HepG2 (cell line): Measurements from ENCODE around the gene ZNF273. TPM values are rescaled to one million over a fixed set of nuclear protein-coding genes. Genes with fewer than 3 reads are reported as not detected.

Experiments
- ATF1 ChIP-seq: IDR thresholded peaks from 2 replicates; pipeline ENCODE4 v1.6.1; 2016; ENCODE audit warnings: mild to moderate bottlenecking, control low read depth
- CBX2 ChIP-seq, 2 experiments: fragments of 200-600 bp in 1 of 2; sonication (generic); formaldehyde crosslinking in 1 of 2; IDR thresholded peaks; 2 replicates each; pipeline versions ENCODE4 v1.7.0 to v1.8.1; 2018 to 2022; ENCODE audit warnings: low read depth in 2 of 2, low read length in 1 of 2, mild to moderate bottlenecking in 1 of 2, missing genetic modification reagents in 1 of 2
- CEBPZ ChIP-seq: IDR thresholded peaks from 2 replicates; pipeline ENCODE4 v1.6.1; 2012; ENCODE audit warnings: low read length, improper control_type of control experiment
- CREM ChIP-seq, 2 experiments: sonication (generic) in 1 of 2; formaldehyde crosslinking in 1 of 2; IDR thresholded peaks; 2 replicates each; pipeline versions ENCODE4 v1.4.0 to v1.6.1; 2016 to 2020; ENCODE audit warnings: antibody characterized with exemption in 1 of 2, mild to moderate bottlenecking in 1 of 2, missing genetic modification reagents in 1 of 2
- CTCF ChIP-seq: sonication (generic); formaldehyde crosslinking; IDR thresholded peaks from 2 replicates; pipeline ENCODE4 v1.5.0; 2020; ENCODE audit warnings: mild to moderate bottlenecking, missing genetic modification reagents, moderate library complexity
- FIP1L1 ChIP-seq: fragments of 200-400 bp; formaldehyde crosslinking; IDR thresholded peaks from 2 replicates; pipeline ENCODE4 v1.6.1; 2018; ENCODE audit warnings: low read depth, mild to moderate bottlenecking, low read length, moderate library complexity, borderline replicate concordance; ENCODE audit not compliant: insufficient read depth
- FUBP1 ChIP-seq: sonication (generic); formaldehyde crosslinking; IDR thresholded peaks from 2 replicates; pipeline ENCODE4 v1.5.1; 2020; ENCODE audit warnings: missing genetic modification reagents, mild to moderate bottlenecking, borderline replicate concordance
- GTF3A ChIP-seq: sonication (generic); formaldehyde crosslinking; conservative IDR thresholded peaks from 2 replicates; pipeline ENCODE4 v1.4.0; 2020; ENCODE audit warnings: mild to moderate bottlenecking, missing genetic modification reagents
- HIVEP1 ChIP-seq: sonication (generic); formaldehyde crosslinking; IDR thresholded peaks from 2 replicates; pipeline ENCODE4 v1.4.0; 2020; ENCODE audit warnings: mild to moderate bottlenecking, missing genetic modification reagents
- ISX ChIP-seq: sonication (generic); formaldehyde crosslinking; conservative IDR thresholded peaks from 2 replicates; pipeline ENCODE4 v1.5.0; 2020; ENCODE audit warnings: missing genetic modification reagents
- MAFF ChIP-seq: IDR thresholded peaks from 2 replicates; pipeline ENCODE4 v1.6.1; 2011; ENCODE audit warnings: low read depth, low read length, improper control_type of control experiment
- MTA1 ChIP-seq: sonication (generic); formaldehyde crosslinking; IDR thresholded peaks from 2 replicates; pipeline ENCODE4 v1.4.0; 2020; ENCODE audit warnings: missing genetic modification reagents, mild to moderate bottlenecking, borderline replicate concordance
- POLR2A ChIP-seq, 2 experiments: IDR thresholded peaks; 2 replicates each; pipeline ENCODE4 v1.6.1; 2011; ENCODE audit warnings: low read depth in 2 of 2, low read length in 2 of 2, mild to moderate bottlenecking in 1 of 2, moderate library complexity in 1 of 2; ENCODE audit not compliant: insufficient read depth in 1 of 2
- REXO4 ChIP-seq: sonication (generic); formaldehyde crosslinking; IDR thresholded peaks from 2 replicates; pipeline ENCODE4 v1.8.0; 2022; ENCODE audit warnings: missing genetic modification reagents, mild to moderate bottlenecking, borderline replicate concordance
- SALL1 ChIP-seq: sonication (generic); formaldehyde crosslinking; IDR thresholded peaks from 2 replicates; pipeline ENCODE4 v1.8.0; 2022; ENCODE audit warnings: mild to moderate bottlenecking, missing genetic modification reagents
- TAF15 ChIP-seq: fragments of 200-400 bp; formaldehyde crosslinking; IDR thresholded peaks from one replicate; pipeline ENCODE4 v1.6.1; 2018; ENCODE audit warnings: mild to moderate bottlenecking, low read depth, low read length; ENCODE audit not compliant: poor library complexity, severe bottlenecking
- ZMAT5 ChIP-seq: sonication (generic); formaldehyde crosslinking; IDR thresholded peaks from 2 replicates; pipeline ENCODE4 v1.5.0; 2020; ENCODE audit warnings: mild to moderate bottlenecking, low read depth, missing genetic modification reagents, borderline replicate concordance
- ZNF354B ChIP-seq: sonication (generic); formaldehyde crosslinking; IDR thresholded peaks from 2 replicates; pipeline ENCODE4 v1.8.0; 2022; ENCODE audit warnings: mild to moderate bottlenecking, missing genetic modification reagents
- ZNF576 ChIP-seq: sonication (generic); formaldehyde crosslinking; IDR thresholded peaks from 2 replicates; pipeline ENCODE4 v1.4.0; 2020; ENCODE audit warnings: mild to moderate bottlenecking, missing genetic modification reagents
- ZNF615 ChIP-seq: sonication (generic); formaldehyde crosslinking; IDR thresholded peaks from 2 replicates; pipeline ENCODE4 v1.5.0; 2020; ENCODE audit warnings: mild to moderate bottlenecking, missing genetic modification reagents, borderline replicate concordance
- ZNF740 ChIP-seq: sonication (generic); formaldehyde crosslinking; IDR thresholded peaks from 2 replicates; pipeline ENCODE4 v1.4.0; 2020; ENCODE audit warnings: missing genetic modification reagents
- polyA plus RNA-seq, 8 experiments: library from polyadenylated mRNA; depleted of rRNA in 3 of 8; stranded (reverse) in 7 of 8; unstranded in 1 of 8; fragments of >200 nt; fragmentation: Illumina TruSeq in 4 of 8; extraction: Trizol in 4 of 8; gene quantifications; 2 replicates each; pipeline versions ENCODE4 v1.2.1 to v1.2.3, GENCODE V29; 2011 to 2016; ENCODE audit warnings: low read depth in 4 of 8, missing spikeins in 1 of 8, mixed read lengths in 1 of 8; ENCODE audit not compliant: insufficient read depth in 1 of 8
- total RNA-seq, 5 experiments: library from RNA; depleted of rRNA; stranded (reverse); fragments of >200 nt; fragmentation: Illumina TruSeq; extraction: Trizol; gene quantifications; 2 replicates each; pipeline ENCODE4 v1.2.3, GENCODE V29; 2016; ENCODE audit warnings: low read depth in 1 of 5

Gene ZNF273
- total and polyA plus RNA-seq, 2 of the 13 experiments (the other 11 are each of a cell fraction or from before 2014, with no cell fraction given), result 1.7 to 5.8 TPM

GRCh38 chr7:64887756-64888508 lies 15.1 kb upstream of the ZNF273 start (continued):
- TF ChIP-seq FUBP1 (CRISPR knock-in tag) (no peak), TAF15 (no peak), CREM (IDR thresholded peaks at IDR 0.05) (no peak), CREM (CRISPR knock-in tag; IDR thresholded peaks at IDR 0.05) (no peak), ZNF740 (CRISPR knock-in tag) (no peak), REXO4 (CRISPR knock-in tag) (no peak), ZNF615 (CRISPR knock-in tag) (no peak), FIP1L1 (no peak), CEBPZ (no peak), GTF3A (CRISPR knock-in tag) (no peak), ZNF354B (no peak), MTA1 (no peak), POLR2A (IDR thresholded peaks at IDR 0.05; ENCODE audit: insufficient read depth in 1 of 2, low read depth in 2 of 2, low read length in 2 of 2) (no peak), CBX2 (IDR thresholded peaks at IDR 0.05; ENCODE audit: low read depth, low read length) (no peak), CBX2 (CRISPR knock-in tag; IDR thresholded peaks at IDR 0.05; ENCODE audit: low read depth) (no peak), HIVEP1 (no peak; the same call in 1 of the 2 replicates), ZMAT5 (no peak), MAFF (no peak), CTCF (CRISPR knock-in tag) (peak; percentile 91), SALL1 (CRISPR knock-in tag) (peak; percentile 45; the same call in 1 of the 2 replicates), ZNF576 (CRISPR knock-in tag) (no peak), ISX (CRISPR knock-in tag) (no peak), ATF1 (CRISPR knock-in tag) (no peak)
